SU-DHL-6 (cell line): ENCODE results near the gene APBA2.

Experiments
- H2AFZ ChIP-seq: fragments of 200-600 bp; sonication (generic); 2 replicates; pipeline ENCODE4 v1.6.1; 2014; ENCODE audit warnings: low read depth, mild to moderate bottlenecking, moderate library complexity, mixed read lengths, antibody characterized with exemption, low read length; ENCODE audit not compliant: severe bottlenecking
- H3F3A ChIP-seq: fragments of 200-600 bp; shearing (Covaris generic); 2 replicates; pipeline ENCODE4 v1.6.0; 2016; ENCODE audit warnings: antibody characterized with exemption, mild to moderate bottlenecking; ENCODE audit not compliant: insufficient read depth
- H3K27ac ChIP-seq: fragments of 200-600 bp; sonication (generic); 2 replicates; pipeline ENCODE4 v1.5.1; 2016; ENCODE audit warnings: low read depth, mild to moderate bottlenecking, low read length, moderate library complexity, mixed read lengths
- H3K27me3 ChIP-seq: fragments of 200-600 bp; sonication (generic), shearing (Covaris generic); 2 replicates; pipeline ENCODE4 v1.6.0; 2014; ENCODE audit warnings: mild to moderate bottlenecking, low read length
- H3K36me3 ChIP-seq: fragments of 200-600 bp; sonication (generic); 2 replicates; pipeline ENCODE4 v1.6.1; 2014; ENCODE audit warnings: mild to moderate bottlenecking, low read length, mixed read lengths
- H3K4me2 ChIP-seq: fragments of 300-600, 200-600 bp; shearing (Covaris generic), sonication (generic); 2 replicates; pipeline ENCODE4 v1.6.0; 2014; ENCODE audit warnings: low read length, low read depth, mild to moderate bottlenecking; ENCODE audit not compliant: poor library complexity, severe bottlenecking
- H3K4me3 ChIP-seq: fragments of 200-600 bp; sonication (generic); 2 replicates; pipeline ENCODE4 v1.5.1; 2014; ENCODE audit warnings: antibody characterized with exemption, low read length, mild to moderate bottlenecking, mixed read lengths; ENCODE audit not compliant: insufficient read depth, poor library complexity, severe bottlenecking
- H3K79me2 ChIP-seq: fragments of 200-600 bp; sonication (generic); 2 replicates; pipeline ENCODE4 v1.6.1; 2014; ENCODE audit warnings: mild to moderate bottlenecking, low read length, moderate library complexity; ENCODE audit not compliant: insufficient read depth
- H3K9ac ChIP-seq: fragments of 200-600 bp; sonication (generic); 2 replicates; pipeline ENCODE4 v1.7.0; 2014; ENCODE audit warnings: mild to moderate bottlenecking, low read length
- H3K9me2 ChIP-seq: fragments of 200-600 bp; sonication (generic); replicated peaks from 2 replicates; pipeline ENCODE4 v1.6.1; 2014; ENCODE audit warnings: low read length; ENCODE audit not compliant: insufficient read depth
- H3K9me3 ChIP-seq: fragments of 200-600 bp; sonication (generic); 2 replicates; pipeline ENCODE4 v1.6.1; 2014; ENCODE audit warnings: low read length, mixed read lengths; ENCODE audit not compliant: insufficient read depth
- H4K20me1 ChIP-seq: fragments of 200-600 bp; sonication (generic); 2 replicates; pipeline ENCODE4 v1.6.1; 2014; ENCODE audit warnings: low read depth, mild to moderate bottlenecking, antibody characterized with exemption, low read length, moderate library complexity, mixed read lengths
- EZH2phosphoT487 ChIP-seq: fragments of 200-600 bp; sonication (generic), shearing (Covaris generic); conservative IDR thresholded peaks from 2 replicates; pipeline ENCODE4 v1.6.1; 2018; ENCODE audit warnings: mild to moderate bottlenecking, antibody characterized with exemption, low read length, moderate library complexity, mixed read lengths
- TF ChIP-seq, protein P1 (sequence below): fragments of 200-600 bp; sonication (generic); IDR thresholded peaks from one replicate; pipeline ENCODE4 v1.5.1; 2017; ENCODE audit warnings: antibody characterized with exemption, mild to moderate bottlenecking, low read length, moderate library complexity; ENCODE audit not compliant: insufficient read depth, poor library complexity, severe bottlenecking

APBA2 gene

DNA sequence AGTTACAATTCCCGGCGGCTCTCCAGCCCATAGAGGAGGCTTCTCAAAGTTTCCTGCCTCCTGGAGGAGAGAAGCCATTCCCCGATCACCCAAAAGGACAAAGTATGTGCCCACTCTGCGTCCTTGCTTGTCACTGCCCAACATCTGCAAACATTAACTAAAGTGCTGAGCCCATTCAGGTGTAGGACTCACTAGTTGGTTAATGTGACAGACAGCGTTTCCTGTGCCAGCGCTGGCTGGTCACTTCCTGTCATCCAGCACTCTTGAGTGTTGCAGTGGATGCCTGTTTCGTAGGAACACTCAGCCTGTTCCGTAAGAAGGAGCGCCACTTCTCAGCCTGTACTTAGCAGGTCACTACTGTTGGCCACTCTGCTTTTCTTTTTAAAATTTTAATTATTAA lies 100.3 kb downstream of the APBA2 start:
- Histone ChIP-seq H3K9me2 (no peaks in the 10 kb centered on the region), H3K9me3 (no peaks in the 10 kb centered on the region), H3K9ac (no peak overlapping the region), H2AFZ (no peak overlapping the region), H3K27me3 (no peaks in the 10 kb centered on the region), H3K4me3 (no peak overlapping the region), H3K36me3 (no peaks in the 10 kb centered on the region), H3F3A (no peaks in the 10 kb centered on the region), H3K27ac (no peak overlapping the region), H3K79me2 (no peaks in the 10 kb centered on the region), H4K20me1 (no peaks in the 10 kb centered on the region), H3K4me2 (no peak overlapping the region)
- no peak for TF ChIP-seq EZH2phosphoT487
- TF ChIP-seq, protein P1, sequence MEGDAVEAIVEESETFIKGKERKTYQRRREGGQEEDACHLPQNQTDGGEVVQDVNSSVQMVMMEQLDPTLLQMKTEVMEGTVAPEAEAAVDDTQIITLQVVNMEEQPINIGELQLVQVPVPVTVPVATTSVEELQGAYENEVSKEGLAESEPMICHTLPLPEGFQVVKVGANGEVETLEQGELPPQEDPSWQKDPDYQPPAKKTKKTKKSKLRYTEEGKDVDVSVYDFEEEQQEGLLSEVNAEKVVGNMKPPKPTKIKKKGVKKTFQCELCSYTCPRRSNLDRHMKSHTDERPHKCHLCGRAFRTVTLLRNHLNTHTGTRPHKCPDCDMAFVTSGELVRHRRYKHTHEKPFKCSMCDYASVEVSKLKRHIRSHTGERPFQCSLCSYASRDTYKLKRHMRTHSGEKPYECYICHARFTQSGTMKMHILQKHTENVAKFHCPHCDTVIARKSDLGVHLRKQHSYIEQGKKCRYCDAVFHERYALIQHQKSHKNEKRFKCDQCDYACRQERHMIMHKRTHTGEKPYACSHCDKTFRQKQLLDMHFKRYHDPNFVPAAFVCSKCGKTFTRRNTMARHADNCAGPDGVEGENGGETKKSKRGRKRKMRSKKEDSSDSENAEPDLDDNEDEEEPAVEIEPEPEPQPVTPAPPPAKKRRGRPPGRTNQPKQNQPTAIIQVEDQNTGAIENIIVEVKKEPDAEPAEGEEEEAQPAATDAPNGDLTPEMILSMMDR: no peak

DNA sequence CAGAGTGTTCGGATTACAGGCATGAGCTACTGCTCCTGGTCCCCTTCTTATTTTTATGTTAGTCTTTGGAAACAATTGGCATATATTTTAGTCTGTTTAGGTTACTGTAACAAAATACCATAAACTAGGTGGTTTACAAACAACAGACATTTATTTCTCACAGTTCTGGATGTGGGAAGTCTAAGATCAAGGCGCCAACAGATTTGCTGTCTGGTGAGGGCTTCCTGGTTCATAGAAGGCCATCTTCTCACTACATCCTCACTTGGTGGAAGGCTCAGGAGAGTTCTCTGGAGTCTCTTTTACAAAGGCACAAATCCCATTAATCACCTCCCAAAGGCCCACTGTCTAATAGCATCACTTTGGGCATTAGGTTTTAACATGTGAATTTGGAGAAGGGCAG lies 101.0 kb downstream of the APBA2 start:
- no peaks in the 10 kb centered on the region for H3F3A ChIP-seq
- no peak overlapping the region for H3K4me3 ChIP-seq
- H3K36me3 ChIP-seq: no peaks in the 10 kb centered on the region
- no peaks in the 10 kb centered on the region for H3K9me3 ChIP-seq
- no peak overlapping the region for H2AFZ ChIP-seq
- no peak overlapping the region for H3K27ac ChIP-seq
- H3K27me3 ChIP-seq: no peaks in the 10 kb centered on the region
- no peaks in the 10 kb centered on the region for H4K20me1 ChIP-seq
- TF ChIP-seq EZH2phosphoT487: no peak
- TF ChIP-seq, protein P1: no peak
- H3K4me2 ChIP-seq: no peak overlapping the region
- H3K79me2 ChIP-seq: no peaks in the 10 kb centered on the region
- no peak overlapping the region for H3K9ac ChIP-seq
- no peaks in the 10 kb centered on the region for H3K9me2 ChIP-seq

DNA sequence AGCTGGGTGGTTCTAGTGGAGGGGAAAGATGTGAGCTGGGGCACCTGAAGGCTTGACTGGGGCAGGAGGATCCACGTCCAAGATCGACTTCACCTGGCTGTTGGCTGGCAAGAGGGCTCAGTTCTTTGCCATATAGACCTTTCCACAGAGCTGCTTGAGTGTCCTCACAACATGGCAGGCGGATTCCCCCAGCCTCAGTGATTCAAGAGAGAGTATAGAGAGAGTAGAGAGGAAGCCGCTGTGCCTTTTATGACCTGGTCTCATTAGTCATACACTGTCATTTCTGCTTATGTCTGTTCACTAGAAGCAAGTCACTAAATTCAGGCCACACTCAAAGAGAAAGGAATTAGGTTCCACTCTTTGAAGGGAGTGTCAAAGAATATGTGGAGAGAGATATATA lies 101.6 kb downstream of the APBA2 start:
- no peaks in the 10 kb centered on the region for H4K20me1 ChIP-seq
- no peaks in the 10 kb centered on the region for H3K9me2 ChIP-seq
- no peak for TF ChIP-seq EZH2phosphoT487
- TF ChIP-seq, protein P1: no peak
- H3K4me2 ChIP-seq: no peak overlapping the region
- no peaks in the 10 kb centered on the region for H3K36me3 ChIP-seq
- no peak overlapping the region for H2AFZ ChIP-seq
- H3K4me3 ChIP-seq: no peak overlapping the region
- H3K27me3 ChIP-seq: no peaks in the 10 kb centered on the region
- H3F3A ChIP-seq: no peaks in the 10 kb centered on the region
- H3K79me2 ChIP-seq: no peaks in the 10 kb centered on the region
- H3K27ac ChIP-seq: no peak overlapping the region
- H3K9me3 ChIP-seq: no peaks in the 10 kb centered on the region
- H3K9ac ChIP-seq: no peak overlapping the region

DNA sequence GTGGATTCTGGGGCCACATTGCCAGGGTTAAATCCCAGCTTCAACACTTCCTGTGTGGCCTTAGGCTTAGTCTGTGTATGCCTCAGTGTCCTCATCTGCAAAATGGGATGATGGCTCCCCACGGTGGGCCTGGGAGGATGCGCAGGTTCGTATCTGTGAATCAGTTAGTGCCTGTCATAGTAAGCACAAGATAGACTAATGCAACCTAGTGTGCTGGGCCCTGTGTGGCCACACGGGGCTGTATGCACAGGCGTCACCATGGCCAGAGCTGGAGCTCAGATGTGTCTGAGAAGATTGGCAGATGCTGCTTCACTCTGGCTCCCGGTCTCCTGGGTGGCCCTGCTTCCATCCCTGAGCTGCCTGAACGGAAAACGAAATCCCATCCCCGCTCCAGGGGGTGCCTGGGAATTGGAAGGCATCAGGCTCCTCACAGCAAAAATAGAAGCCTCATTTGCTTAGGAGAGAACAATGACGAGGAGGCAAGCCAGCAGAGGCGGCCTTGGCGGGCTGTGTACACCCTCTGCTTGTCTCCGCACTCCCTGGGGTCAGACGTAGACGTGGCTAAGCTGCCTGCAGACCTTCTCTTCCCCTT lies 103.6 kb downstream of the APBA2 start:
- H3K9me2 ChIP-seq: no peaks in the 10 kb centered on the region
- no peak overlapping the region for H2AFZ ChIP-seq
- no peaks in the 10 kb centered on the region for H3K79me2 ChIP-seq
- no peaks in the 10 kb centered on the region for H3K27me3 ChIP-seq
- H3K36me3 ChIP-seq: no peaks in the 10 kb centered on the region
- H4K20me1 ChIP-seq: no peaks in the 10 kb centered on the region
- H3K27ac ChIP-seq: no peak overlapping the region
- H3K9ac ChIP-seq: no peak overlapping the region
- TF ChIP-seq EZH2phosphoT487: no peak
- H3K4me3 ChIP-seq: no peak overlapping the region
- no peak overlapping the region for H3K4me2 ChIP-seq
- H3K9me3 ChIP-seq: no peaks in the 10 kb centered on the region
- no peaks in the 10 kb centered on the region for H3F3A ChIP-seq
